ENCODE measurements around the gene ASPG.

ASPG gene

DNA sequence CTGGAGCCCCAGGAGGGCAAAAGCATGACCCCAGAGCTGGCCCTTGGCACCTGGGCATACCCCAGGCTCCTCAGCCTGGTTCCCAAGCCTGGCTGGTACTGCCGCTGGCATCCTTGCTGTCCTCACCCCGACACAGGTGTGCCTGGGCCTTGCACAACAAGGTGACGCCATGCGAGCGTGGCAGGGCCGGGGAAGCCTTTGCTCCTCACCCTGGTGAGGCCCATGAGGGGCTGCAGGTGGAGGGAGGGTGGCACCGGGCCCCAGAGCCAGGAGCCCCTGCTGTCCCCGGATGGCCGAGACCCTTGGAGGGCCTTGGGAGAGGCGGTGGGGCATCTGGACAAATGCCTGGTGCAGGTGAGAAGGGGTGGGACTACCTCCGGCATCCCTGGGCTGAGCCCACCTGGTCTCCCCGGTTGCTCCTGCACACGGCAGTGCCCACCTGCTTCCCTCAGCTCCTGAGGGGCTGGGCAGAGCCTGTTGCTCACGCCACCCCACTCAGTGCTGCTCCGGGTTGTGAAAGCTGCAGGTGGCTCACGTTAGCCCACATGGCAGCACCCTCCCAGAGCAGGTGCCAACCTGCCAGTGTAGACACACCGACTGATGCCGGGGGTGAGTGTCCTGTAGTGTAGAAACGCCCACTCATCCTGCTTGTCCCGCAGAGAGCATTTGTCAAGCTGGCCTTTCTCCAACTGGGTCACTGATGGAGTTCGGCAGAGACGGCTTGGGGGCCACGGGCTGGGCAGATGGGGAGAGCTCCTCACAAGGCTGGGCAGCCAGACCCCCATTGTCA is 28.3 kb downstream of the ASPG start:
- TF ChIP-seq, protein P1, sequence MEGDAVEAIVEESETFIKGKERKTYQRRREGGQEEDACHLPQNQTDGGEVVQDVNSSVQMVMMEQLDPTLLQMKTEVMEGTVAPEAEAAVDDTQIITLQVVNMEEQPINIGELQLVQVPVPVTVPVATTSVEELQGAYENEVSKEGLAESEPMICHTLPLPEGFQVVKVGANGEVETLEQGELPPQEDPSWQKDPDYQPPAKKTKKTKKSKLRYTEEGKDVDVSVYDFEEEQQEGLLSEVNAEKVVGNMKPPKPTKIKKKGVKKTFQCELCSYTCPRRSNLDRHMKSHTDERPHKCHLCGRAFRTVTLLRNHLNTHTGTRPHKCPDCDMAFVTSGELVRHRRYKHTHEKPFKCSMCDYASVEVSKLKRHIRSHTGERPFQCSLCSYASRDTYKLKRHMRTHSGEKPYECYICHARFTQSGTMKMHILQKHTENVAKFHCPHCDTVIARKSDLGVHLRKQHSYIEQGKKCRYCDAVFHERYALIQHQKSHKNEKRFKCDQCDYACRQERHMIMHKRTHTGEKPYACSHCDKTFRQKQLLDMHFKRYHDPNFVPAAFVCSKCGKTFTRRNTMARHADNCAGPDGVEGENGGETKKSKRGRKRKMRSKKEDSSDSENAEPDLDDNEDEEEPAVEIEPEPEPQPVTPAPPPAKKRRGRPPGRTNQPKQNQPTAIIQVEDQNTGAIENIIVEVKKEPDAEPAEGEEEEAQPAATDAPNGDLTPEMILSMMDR (IDR thresholded peaks at IDR 0.05; ENCODE audit: insufficient read depth, low read depth, low read length, missing control alignments): no peak
- no peak for DNase-seq (ENCODE audit: low read depth)

DNA sequence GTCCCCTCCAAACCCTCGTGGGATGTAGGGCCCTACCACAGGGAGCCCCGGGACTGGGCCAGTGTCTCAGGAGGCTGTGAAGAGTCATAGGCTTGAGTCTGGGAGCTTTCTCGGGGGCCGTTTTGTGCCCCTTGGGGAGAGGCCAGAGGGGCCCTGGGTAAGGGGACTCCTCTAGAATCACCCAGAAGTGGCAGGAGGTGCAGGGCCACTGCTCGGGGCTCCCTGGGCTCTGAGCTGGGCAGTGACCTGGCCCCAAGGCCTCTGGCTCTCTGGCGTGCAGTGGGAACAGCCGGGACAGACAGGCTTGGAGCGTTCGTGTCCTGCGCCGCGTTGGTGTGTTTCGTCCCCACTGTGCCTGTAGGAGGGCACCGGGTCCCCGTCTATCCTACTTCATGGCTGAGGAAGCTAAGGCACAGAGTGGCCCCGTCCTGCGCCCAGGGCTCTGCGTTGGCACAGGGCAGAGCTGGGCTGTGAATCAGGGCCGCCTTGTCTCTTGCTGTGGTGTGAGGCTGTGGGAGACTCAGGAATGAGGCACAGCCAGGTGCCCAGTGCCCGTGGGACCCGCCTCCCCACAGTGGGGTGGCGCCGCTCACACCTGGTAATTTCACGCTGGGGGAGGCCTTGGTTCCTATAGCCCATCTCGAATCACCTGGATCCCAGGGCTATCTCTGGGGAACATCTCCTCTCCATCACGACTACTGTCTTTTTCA is 29.1 kb downstream of the ASPG start:
- DNase-seq (ENCODE audit: low read depth): no peak
- TF ChIP-seq, protein P1 (IDR thresholded peaks at IDR 0.05; ENCODE audit: insufficient read depth, low read depth, low read length, missing control alignments): no peak
- no peak overlapping the region for H3K4me3 ChIP-seq (ENCODE audit: low read depth, low read length)

More for the DNA sequence above, 28.3 kb downstream of the ASPG start:
- H3K4me3 ChIP-seq (ENCODE audit: low read depth, low read length): no peak overlapping the region

DNA sequence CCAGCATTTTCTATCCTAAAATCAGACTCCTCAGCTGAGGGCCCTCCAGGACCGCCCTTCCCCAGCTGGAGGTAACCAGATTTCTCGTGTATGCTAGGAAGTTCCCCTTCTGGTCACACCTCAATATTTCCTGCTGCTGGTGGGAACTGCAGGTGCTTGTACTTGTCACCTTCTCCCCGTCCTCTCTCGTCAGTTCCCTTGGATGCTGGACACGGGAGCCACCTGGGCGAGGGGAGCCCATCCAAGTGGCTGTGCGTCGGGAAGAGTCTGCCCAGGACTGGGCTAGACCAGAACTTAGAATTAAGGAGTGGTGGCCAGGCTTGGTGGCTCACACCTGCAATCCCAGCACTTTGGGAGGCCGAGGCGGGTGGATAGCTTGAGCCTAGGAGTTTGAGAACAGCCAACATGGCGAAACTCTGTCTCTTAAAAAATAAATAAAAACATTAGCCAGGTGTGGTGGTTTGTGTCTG is 29.7 kb downstream of the ASPG start:
- no peak for DNase-seq (ENCODE audit: low read depth)
- TF ChIP-seq, protein P1 (IDR thresholded peaks at IDR 0.05; ENCODE audit: insufficient read depth, low read depth, low read length, missing control alignments): no peak
- no peak overlapping the region for H3K4me3 ChIP-seq (ENCODE audit: low read depth, low read length)

DNA sequence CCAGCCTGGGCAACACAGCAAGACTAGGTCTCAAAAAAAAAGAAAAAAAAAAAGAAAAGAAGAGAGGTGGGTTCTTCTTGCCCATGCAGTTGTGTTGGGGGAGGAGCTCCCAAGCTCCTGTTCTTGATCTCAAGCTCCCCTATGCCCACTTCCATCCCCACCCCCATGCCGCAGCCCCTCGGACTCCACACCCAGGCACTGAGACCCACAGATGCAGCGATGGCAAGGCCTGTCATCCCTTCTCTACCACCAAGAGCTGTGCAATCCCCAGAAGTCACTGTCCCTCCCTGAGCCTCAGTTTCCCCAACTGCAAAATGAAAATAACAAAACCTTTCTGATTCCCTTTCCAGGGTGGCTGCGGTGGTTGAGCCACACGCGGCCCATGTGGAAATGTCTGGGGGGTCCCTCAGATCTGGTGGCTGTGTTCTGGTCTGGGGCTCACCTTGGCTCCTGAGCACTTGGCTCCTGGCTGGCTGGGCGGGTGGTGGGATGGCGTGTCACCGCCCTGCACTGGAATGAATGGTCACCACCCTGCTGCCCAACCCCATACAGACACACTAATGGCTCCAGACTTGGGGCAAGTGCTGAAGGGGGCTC is 30.3 kb downstream of the ASPG start:
- DNase-seq (ENCODE audit: low read depth): no peak
- H3K4me3 ChIP-seq (ENCODE audit: low read depth, low read length): no peak overlapping the region
- TF ChIP-seq, protein P1 (IDR thresholded peaks at IDR 0.05; ENCODE audit: insufficient read depth, low read depth, low read length, missing control alignments): no peak

DNA sequence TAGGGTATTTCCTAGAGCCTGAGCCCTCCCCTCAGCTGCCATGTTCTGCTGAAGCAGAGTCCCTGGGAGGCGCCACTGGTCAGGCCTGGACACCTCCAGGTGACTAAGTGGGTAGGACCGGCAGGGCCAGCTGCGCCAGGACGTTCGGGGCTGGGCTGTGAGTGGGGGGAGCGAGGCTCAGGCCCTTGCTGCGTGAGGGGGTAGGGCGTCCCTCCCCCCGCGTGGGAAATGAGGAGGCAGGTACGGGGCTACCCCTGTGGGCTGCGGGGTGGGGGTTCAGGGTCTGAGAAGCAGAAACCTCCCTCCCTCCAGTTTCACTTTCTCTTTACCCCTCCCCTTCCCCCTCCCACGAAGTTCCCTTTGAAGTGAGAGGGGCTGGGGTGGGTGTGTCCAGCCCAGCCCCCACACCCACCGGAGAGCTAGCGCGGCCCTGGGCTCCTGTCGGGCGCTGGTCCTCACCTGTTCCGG is 30.8 kb downstream of the ASPG start:
- no peak for DNase-seq (ENCODE audit: low read depth)
- TF ChIP-seq, protein P1 (IDR thresholded peaks at IDR 0.05; ENCODE audit: insufficient read depth, low read depth, low read length, missing control alignments): no peak
- H3K4me3 ChIP-seq (ENCODE audit: low read depth, low read length): no peak overlapping the region

DNA sequence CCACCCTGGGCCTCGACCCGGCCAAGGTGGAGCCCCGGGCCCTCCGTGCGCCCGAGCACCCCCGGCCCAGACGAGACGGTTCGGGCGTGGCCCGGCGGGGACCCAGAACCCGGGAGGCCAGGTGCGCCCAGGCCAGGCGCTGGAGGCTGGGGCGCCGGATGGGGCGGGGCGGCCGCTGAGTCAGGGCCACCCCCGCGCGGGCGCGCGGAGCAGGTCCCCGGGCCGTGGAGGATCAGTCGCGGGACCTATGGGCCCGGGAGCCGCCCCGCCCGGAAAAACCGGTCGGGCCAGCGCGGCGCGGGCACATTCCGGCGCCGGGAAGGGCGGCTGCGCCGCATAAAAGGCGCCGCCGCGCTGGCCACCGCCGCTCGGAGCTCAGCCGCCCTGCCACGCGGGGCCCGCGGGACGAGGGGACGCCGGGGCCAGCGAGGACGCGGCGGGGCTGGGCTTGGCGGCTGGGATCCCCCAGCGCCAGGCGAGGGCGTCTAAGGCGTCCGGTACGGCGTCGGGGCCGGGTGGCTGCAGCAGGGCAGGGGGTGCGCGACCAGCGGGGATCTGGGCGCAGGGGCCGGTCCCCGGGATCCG is 31.3 kb downstream of the ASPG start:
- TF ChIP-seq, protein P1 (IDR thresholded peaks at IDR 0.05; ENCODE audit: insufficient read depth, low read depth, low read length, missing control alignments): no peak
- H3K4me3 ChIP-seq (ENCODE audit: low read depth, low read length): no peak overlapping the region
- no peak for DNase-seq (ENCODE audit: low read depth)

All from GM12865 (cell line).